Mesodermal cell (in vitro differentiated cells): ENCODE results near the gene EML2. TPM values are rescaled to one million over a fixed set of nuclear protein-coding genes. Genes with fewer than 3 reads are reported as not detected.
A peak's percentile ranks its signal among the peaks of the same experiment; 100 is the strongest.
"Not testable (repeated sequence)": the region's sequence is repeated elsewhere in the genome, so short reads cannot be mapped to it uniquely, and the experiment has no call there.

Experiments used
- H3K27ac ChIP-seq: 2 replicates; pipeline ENCODE4 v1.7.0; 2013; ENCODE audit warnings: mild to moderate bottlenecking, low read depth, low read length, moderate library complexity; ENCODE audit not compliant: severe bottlenecking
- H3K36me3 ChIP-seq: 2 replicates; pipeline ENCODE4 v1.7.1; 2013; ENCODE audit warnings: mild to moderate bottlenecking, low read length, moderate library complexity; ENCODE audit not compliant: control insufficient read depth, insufficient read depth
- H3K4me1 ChIP-seq: one replicate; pipeline ENCODE4 v1.7.1; 2013; ENCODE audit warnings: mild to moderate bottlenecking, low read length; ENCODE audit not compliant: insufficient read depth, control insufficient read depth, poor library complexity, severe bottlenecking
- H3K4me3 ChIP-seq: 2 replicates; pipeline ENCODE4 v1.7.0; 2013; ENCODE audit warnings: low read length, control low read depth, mild to moderate bottlenecking; ENCODE audit not compliant: insufficient read depth, poor library complexity, severe bottlenecking; ENCODE audit errors: extremely low read depth
- H3K9me3 ChIP-seq: 2 replicates; pipeline ENCODE4 v1.7.1; 2013; ENCODE audit warnings: mild to moderate bottlenecking, low read length, moderate library complexity; ENCODE audit not compliant: control insufficient read depth
- WGBS, 2 experiments: methylation state at CpG; one replicate each; pipeline ENCODE4 v1.1.5; 2013; ENCODE audit warnings: missing lambda C conversion rate in 2 of 2; ENCODE audit not compliant: insufficient coverage in 2 of 2; 5-methylcytosine and 5-hydroxymethylcytosine counted together
- polyA plus RNA-seq, 2 experiments: library from polyadenylated mRNA; stranded (reverse); fragments of 50-300 nt; gene quantifications; one replicate each; pipeline ENCODE4 v1.2.3, GENCODE V29; 2013

EML2 gene, protein sequence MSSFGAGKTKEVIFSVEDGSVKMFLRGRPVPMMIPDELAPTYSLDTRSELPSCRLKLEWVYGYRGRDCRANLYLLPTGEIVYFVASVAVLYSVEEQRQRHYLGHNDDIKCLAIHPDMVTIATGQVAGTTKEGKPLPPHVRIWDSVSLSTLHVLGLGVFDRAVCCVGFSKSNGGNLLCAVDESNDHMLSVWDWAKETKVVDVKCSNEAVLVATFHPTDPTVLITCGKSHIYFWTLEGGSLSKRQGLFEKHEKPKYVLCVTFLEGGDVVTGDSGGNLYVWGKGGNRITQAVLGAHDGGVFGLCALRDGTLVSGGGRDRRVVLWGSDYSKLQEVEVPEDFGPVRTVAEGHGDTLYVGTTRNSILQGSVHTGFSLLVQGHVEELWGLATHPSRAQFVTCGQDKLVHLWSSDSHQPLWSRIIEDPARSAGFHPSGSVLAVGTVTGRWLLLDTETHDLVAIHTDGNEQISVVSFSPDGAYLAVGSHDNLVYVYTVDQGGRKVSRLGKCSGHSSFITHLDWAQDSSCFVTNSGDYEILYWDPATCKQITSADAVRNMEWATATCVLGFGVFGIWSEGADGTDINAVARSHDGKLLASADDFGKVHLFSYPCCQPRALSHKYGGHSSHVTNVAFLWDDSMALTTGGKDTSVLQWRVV
- polyA plus RNA-seq (2013, experiment 1 of 2): 29.1 TPM
- polyA plus RNA-seq (2013, experiment 2 of 2): 27.9 TPM

DNA sequence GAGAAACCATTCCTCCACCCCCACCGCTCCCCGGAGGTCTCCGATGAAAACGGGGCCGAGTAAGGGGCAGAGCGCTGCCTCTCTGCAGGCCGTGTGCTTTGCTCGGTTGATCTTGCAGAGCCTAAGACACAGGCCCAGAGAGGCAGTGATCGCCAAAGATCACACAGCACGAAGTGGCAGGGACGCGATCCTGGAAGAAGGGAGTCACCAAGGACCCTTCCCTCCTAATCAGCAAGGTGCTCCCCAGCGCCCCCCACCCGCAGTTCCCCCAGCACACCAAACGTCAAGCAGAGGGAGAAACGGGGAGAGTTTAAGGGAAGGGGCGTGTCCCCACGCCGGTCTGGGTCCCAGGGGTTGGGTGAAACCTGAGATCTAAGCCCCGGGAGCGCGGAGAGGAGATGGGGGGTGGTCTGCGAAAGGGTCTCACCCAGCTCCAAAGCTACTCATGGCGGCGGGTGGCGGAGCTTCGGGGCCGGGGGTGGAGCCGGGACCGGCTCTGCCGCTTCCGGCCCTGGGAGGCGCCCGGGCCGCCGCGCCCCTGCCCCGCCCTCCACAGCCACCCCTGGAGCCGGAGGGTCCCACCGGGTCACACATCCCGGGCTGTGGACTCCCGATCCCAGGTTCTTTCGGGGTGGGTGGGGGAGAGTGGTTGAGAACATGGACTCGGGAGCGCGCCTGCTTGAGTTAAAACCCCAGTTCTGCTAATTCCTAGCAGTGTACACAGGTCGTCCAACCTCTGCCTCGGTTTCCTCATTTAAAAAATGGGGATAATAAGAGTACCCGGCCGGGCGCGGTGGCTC, at the start of gene EML2:
EML2 (minus strand) TSS at position 468 of the 800 bp plus-strand sequence; CDS start at position 447, 21 bp downstream.
- H3K9me3 ChIP-seq: no peaks in the 10 kb centered on the region
- H3K36me3 ChIP-seq: no peaks in the 10 kb centered on the region
- peaks cover 14% of the 10 kb centered on the region for H3K4me1 ChIP-seq
- H3K27ac ChIP-seq: peak within 1 kb of the TSS; percentile 33
- peak within 1 kb of the TSS; percentile 42 for H3K4me3 ChIP-seq
- 14 to 15% methylated on average over 29 to 40 of the region's 52 CpGs for WGBS, 2 experiments

GRCh38 chr19:45687599-45687998, 48.4 kb upstream of the EML2 start:
- 95 to 100% methylated on average over 3 to 8 of the region's 9 CpGs for WGBS, 2 experiments

GRCh38 chr19:45685045-45685444, 45.8 kb upstream of the EML2 start:
- H3K27ac ChIP-seq, H3K4me1 ChIP-seq, H3K4me3 ChIP-seq, H3K9me3 ChIP-seq: not testable (repeated sequence)
- peaks cover 57% of the 10 kb centered on the region for H3K36me3 ChIP-seq
- 89% methylated on average over 8 to 11 of the region's 11 CpGs for WGBS, 2 experiments

More at GRCh38 chr19:45687599-45687998, 48.4 kb upstream of the EML2 start:
- Histone ChIP-seq H3K4me1 (no peaks in the 10 kb centered on the region), H3K36me3 (peaks cover 57% of the 10 kb centered on the region), H3K27ac (no peak overlapping the region), H3K9me3 (no peaks in the 10 kb centered on the region), H3K4me3 (no peak overlapping the region)

GRCh38 chr19:45682908-45683307, 43.7 kb upstream of the EML2 start:
- Histone ChIP-seq H3K36me3 (peaks cover 40% of the 10 kb centered on the region), H3K9me3 (no peaks in the 10 kb centered on the region), H3K4me3 (no peak overlapping the region), H3K27ac (no peak overlapping the region), H3K4me1 (peaks cover 7% of the 10 kb centered on the region)
- WGBS, 2 experiments: 87 to 89% methylated on average over 4 to 5 of the region's 5 CpGs

DNA sequence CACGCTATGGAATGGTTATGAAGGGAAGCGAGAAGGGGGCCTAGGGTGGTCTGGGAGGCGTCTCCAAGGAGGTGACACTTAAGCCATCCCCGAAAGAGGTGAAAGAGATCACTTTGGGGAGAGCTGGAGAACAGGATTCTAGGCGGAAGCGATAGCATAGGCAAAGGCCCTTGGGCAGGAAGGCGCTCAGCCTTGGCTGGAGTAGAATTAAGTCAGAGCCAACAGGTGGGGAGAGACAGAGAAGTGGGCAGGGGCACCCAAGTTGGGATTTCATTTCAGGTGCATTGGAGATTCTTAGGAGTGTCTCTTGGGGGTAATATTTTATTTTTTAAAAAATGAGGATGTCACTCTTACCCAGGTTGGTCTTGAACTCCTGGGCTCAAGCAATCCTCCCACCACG, 42.9 kb upstream of the EML2 start:
- Histone ChIP-seq H3K36me3 (peaks cover 32% of the 10 kb centered on the region), H3K4me1 (peaks cover 9% of the 10 kb centered on the region), H3K4me3 (no peak overlapping the region), H3K27ac (no peak overlapping the region), H3K9me3 (no peaks in the 10 kb centered on the region)
- 87 to 89% methylated on average over 6 to 8 of the region's 8 CpGs for WGBS, 2 experiments

- Histone ChIP-seq H3K27ac (no peak overlapping the region), H3K36me3 (peaks cover 26% of the 10 kb centered on the region), H3K9me3 (no peaks in the 10 kb centered on the region), H3K4me1 (peaks cover 9% of the 10 kb centered on the region), H3K4me3 (peak overlapping the region; percentile 2)
- 9 to 11% methylated on average over 32 to 43 of the region's 51 CpGs for WGBS, 2 experiments
These were observed 42.3 kb upstream of the EML2 start for GRCh38 chr19:45681391-45682015.

DNA sequence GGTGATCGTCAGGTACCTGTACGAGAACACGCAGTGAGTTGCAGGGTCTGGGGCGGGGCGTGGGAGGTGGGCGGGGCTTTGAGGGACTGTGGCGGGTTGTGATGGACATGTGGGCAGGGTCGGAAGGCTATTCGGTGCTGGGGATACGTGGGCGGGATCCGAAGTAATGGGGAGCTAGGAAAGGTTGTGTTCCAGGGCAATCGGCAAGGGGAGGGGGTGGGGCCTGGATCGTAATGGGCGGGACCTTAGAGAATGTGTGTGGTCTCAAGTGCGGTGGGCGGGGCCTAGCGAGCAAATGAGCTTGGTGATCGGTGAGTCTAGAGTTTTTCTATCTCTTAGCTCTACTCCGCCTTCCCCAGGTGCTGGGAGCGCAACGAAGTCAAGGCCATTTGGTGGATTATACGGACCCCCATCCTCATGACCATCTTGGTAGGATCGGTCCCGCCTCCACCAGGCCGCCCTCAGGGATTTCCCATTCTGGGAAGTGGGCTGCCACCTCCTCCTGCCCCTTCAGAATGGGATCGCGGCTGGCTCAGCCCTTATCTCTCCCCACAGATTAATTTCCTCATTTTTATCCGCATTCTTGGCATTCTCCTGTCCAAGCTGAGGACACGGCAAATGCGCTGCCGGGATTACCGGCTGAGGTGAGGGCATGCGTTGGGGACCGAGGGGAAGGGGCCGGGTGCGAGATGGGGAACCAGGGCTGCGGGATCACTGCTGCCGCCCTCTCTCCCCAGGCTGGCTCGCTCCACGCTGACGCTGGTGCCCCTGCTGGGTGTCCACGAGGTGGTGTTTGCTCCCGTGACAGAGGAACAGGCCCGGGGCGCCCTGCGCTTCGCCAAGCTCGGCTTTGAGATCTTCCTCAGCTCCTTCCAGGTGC, 38.4 kb upstream of the EML2 start:
- H3K4me3 ChIP-seq: peak overlapping the region; percentile 35

DNA sequence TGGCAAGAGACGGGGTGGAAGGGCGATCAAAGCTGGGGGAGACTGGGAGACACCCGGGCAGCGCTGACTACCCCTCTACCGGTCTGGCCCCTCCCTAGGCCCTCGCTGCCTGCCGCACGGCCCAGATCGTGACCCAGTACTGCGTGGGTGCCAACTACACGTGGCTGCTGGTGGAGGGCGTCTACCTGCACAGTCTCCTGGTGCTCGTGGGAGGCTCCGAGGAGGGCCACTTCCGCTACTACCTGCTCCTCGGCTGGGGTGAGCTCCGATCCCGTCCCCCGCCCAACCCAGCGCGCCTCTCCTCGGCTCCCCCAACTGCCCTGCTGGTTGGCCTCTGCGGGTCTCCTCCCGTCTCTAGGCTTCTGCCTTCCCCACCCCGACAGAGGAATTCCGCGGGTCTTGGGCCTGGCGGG, 37.7 kb upstream of the EML2 start:
- Histone ChIP-seq H3K27ac (no peak overlapping the region), H3K4me3 (peak overlapping the region; percentile 35)

More for the DNA sequence above, 38.4 kb upstream of the EML2 start:
- no peaks in the 10 kb centered on the region for H3K9me3 ChIP-seq
- H3K27ac ChIP-seq: no peak overlapping the region
- 4 to 8% methylated on average over 34 to 38 of the region's 49 CpGs for WGBS, 2 experiments
- no peaks in the 10 kb centered on the region for H3K36me3 ChIP-seq
- H3K4me1 ChIP-seq: peaks cover 9% of the 10 kb centered on the region

DNA sequence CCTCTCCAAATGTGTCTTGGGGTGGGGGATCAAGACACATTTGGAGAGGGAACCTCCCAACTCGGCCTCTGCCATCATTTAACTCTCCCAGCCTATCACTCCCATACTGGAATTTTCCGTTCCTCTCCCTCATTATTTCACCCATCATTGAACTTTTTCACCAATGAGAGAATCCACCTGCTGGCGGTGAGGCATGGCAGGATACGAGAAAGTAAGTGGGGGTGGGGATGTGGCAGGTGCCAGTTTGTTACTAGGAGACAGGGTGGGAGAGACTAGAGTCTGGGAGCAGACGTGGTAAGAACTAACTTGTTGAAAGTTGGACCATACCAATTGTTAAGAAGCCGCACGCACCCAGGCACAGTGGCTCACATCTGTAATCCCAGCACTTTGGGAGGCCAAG, 35.7 kb upstream of the EML2 start:
- Histone ChIP-seq H3K4me1 (peaks cover 5% of the 10 kb centered on the region), H3K9me3 (no peaks in the 10 kb centered on the region), H3K27ac (no peak overlapping the region), H3K4me3 (no peak overlapping the region), H3K36me3 (no peaks in the 10 kb centered on the region)
- WGBS, 2 experiments: 86 to 89% methylated on average over 6 to 7 of the region's 7 CpGs

More for the DNA sequence above, 37.7 kb upstream of the EML2 start:
- peaks cover 8% of the 10 kb centered on the region for H3K4me1 ChIP-seq
- 21 to 32% methylated on average over 21 to 22 of the region's 28 CpGs for WGBS, 2 experiments
- no peaks in the 10 kb centered on the region for H3K36me3 ChIP-seq
- no peaks in the 10 kb centered on the region for H3K9me3 ChIP-seq
